Measurements from ENCODE around the gene MITF. TPM values are rescaled to one million over a fixed set of nuclear protein-coding genes. Genes with fewer than 3 reads are reported as not detected.

MITF gene
- total RNA-seq, 1 donor from 2014 or later: 69.4 TPM

- ATAC-seq (no peak), DNase-seq (no peak)
- intact Hi-C loops (cut with micrococcal nuclease): no loop called here
Measured at GRCh38 chr3:69926385-69926784, 187.1 kb downstream of the MITF start.

- intact Hi-C loops (cut with micrococcal nuclease): no loop called here
- peak; percentile 85 for ATAC-seq
- no peak for DNase-seq
Measured at GRCh38 chr3:69927571-69927970, 188.3 kb downstream of the MITF start.

- intact Hi-C loops (cut with micrococcal nuclease): no loop called here
- ATAC-seq: peak; percentile 74
- peak; percentile 28 for DNase-seq
Measured at GRCh38 chr3:69929019-69929418, 189.8 kb downstream of the MITF start.

GRCh38 chr3:69930564-69930963 lies 191.3 kb downstream of the MITF start:
- ATAC-seq (peak; percentile 29), DNase-seq (no peak)
- intact Hi-C loops (cut with micrococcal nuclease): no loop called here

GRCh38 chr3:69932087-69932486 lies 192.8 kb downstream of the MITF start:
- ATAC-seq: no peak
- no peak for DNase-seq
- intact Hi-C loops (cut with micrococcal nuclease): no loop called here

GRCh38 chr3:69932501-69932900 lies 193.2 kb downstream of the MITF start:
- ATAC-seq: no peak
- intact Hi-C loops (cut with micrococcal nuclease): no loop called here
- no peak for DNase-seq

GRCh38 chr3:69934398-69934797 lies 195.1 kb downstream of the MITF start:
- DNase-seq (no peak), ATAC-seq (no peak)
- intact Hi-C loops (cut with micrococcal nuclease): no loop called here

- intact Hi-C loops (cut with micrococcal nuclease): no loop called here
- ATAC-seq (no peak), DNase-seq (no peak)
Measured at GRCh38 chr3:69936266-69936665, 197.0 kb downstream of the MITF start.

- no peak for DNase-seq
- ATAC-seq: no peak
- intact Hi-C loops (cut with micrococcal nuclease): no loop called here
Measured at GRCh38 chr3:69938061-69938460, 198.8 kb downstream of the MITF start.

GRCh38 chr3:69938931-69939330 lies 199.7 kb downstream of the MITF start:
- no peak for DNase-seq
- intact Hi-C loops (cut with micrococcal nuclease): no loop called here
- no peak for ATAC-seq

GRCh38 chr3:69941037-69941436 lies 201.8 kb downstream of the MITF start:
- intact Hi-C loops (cut with micrococcal nuclease): no loop called here
- ATAC-seq (no peak), DNase-seq (no peak)

GRCh38 chr3:69941439-69942176 lies 202.3 kb downstream of the MITF start:
- intact Hi-C loops (cut with micrococcal nuclease): no loop called here
- DNase-seq (no peak), ATAC-seq (no peak)

GRCh38 chr3:69944931-69945493 lies 205.7 kb downstream of the MITF start:
- intact Hi-C loops (cut with micrococcal nuclease): loop anchor here (5.0 kb wide), 1 partner anchor 253 kb away; no protein-coding TSS in a partner anchor
- DNase-seq (no peak), ATAC-seq (no peak)

GRCh38 chr3:69948246-69948862 lies 209.1 kb downstream of the MITF start:
- ATAC-seq (no peak), DNase-seq (no peak)
- intact Hi-C loops (cut with micrococcal nuclease): loop anchor here (5.0 kb wide), 1 partner anchor 256 kb away; no protein-coding TSS in a partner anchor

- intact Hi-C loops (cut with micrococcal nuclease): no loop called here
- ATAC-seq: no peak
- DNase-seq: no peak
Measured at GRCh38 chr3:69951616-69952015, 212.4 kb downstream of the MITF start.

- DNase-seq (no peak), ATAC-seq (no peak)
- intact Hi-C loops (cut with micrococcal nuclease): no loop called here
Measured at GRCh38 chr3:69959581-69959980, 220.3 kb downstream of the MITF start.

- DNase-seq (no peak), ATAC-seq (no peak)
- intact Hi-C loops (cut with micrococcal nuclease): no loop called here
Measured at GRCh38 chr3:69961706-69962439, 222.6 kb downstream of the MITF start.

- intact Hi-C loops (cut with micrococcal nuclease): no loop called here
- no peak for DNase-seq
- ATAC-seq: no peak
Measured at GRCh38 chr3:69963643-69964042, 224.4 kb downstream of the MITF start.

- intact Hi-C loops (cut with micrococcal nuclease): no loop called here
- DNase-seq: no peak
- ATAC-seq: no peak
Measured at GRCh38 chr3:69967156-69967555, 227.9 kb downstream of the MITF start.

GRCh38 chr3:69970827-69971226 lies 231.6 kb downstream of the MITF start:
- DNase-seq (no peak), ATAC-seq (no peak)
- intact Hi-C loops (cut with micrococcal nuclease): no loop called here
